Transverse colon (tissue), 3 donors: Measurements from ENCODE around the gene TRMT5.

Experiments used
- EP300 ChIP-seq: sonication (generic); formaldehyde crosslinking; IDR thresholded peaks from one replicate; pipeline ENCODE4 v1.6.1; 2017; ENCODE audit warnings: antibody characterized with exemption, low read depth
- TF ChIP-seq, protein P1 (sequence below), 5 experiments: fragments of 200-600 bp in 3 of 5; fragments of 450-650 bp in 2 of 5; sonication (generic) in 3 of 5; IDR thresholded peaks; 1 replicate in 2 of 5; 2 replicates in 3 of 5; pipeline ENCODE4 v1.5.1; 2016 to 2017; ENCODE audit warnings: antibody characterized with exemption in 5 of 5, inconsistent platforms in 3 of 5, mild to moderate bottlenecking in 2 of 5, moderate library complexity in 1 of 5

- TF ChIP-seq, protein P1, sequence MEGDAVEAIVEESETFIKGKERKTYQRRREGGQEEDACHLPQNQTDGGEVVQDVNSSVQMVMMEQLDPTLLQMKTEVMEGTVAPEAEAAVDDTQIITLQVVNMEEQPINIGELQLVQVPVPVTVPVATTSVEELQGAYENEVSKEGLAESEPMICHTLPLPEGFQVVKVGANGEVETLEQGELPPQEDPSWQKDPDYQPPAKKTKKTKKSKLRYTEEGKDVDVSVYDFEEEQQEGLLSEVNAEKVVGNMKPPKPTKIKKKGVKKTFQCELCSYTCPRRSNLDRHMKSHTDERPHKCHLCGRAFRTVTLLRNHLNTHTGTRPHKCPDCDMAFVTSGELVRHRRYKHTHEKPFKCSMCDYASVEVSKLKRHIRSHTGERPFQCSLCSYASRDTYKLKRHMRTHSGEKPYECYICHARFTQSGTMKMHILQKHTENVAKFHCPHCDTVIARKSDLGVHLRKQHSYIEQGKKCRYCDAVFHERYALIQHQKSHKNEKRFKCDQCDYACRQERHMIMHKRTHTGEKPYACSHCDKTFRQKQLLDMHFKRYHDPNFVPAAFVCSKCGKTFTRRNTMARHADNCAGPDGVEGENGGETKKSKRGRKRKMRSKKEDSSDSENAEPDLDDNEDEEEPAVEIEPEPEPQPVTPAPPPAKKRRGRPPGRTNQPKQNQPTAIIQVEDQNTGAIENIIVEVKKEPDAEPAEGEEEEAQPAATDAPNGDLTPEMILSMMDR (IDR thresholded peaks at IDR 0.05), result no peak
- no peak for TF ChIP-seq EP300
These were observed 17.7 kb upstream of the TRMT5 start for GRCh38 chr14:60998617-60999016.
